ENCODE results near the gene PLPP7.
"Not testable (repeated sequence)": the region's sequence is repeated elsewhere in the genome, so short reads cannot be mapped to it uniquely, and the experiment has no call there.

The PLPP7 gene

GRCh38 chr9:131337131-131337848 lies 47.8 kb downstream of the PLPP7 start:
- no peak for DNase-seq

GRCh38 chr9:131339212-131339611 lies 49.7 kb downstream of the PLPP7 start:
- DNase-seq, result not testable (repeated sequence)

GRCh38 chr9:131344931-131345535 lies 55.5 kb downstream of the PLPP7 start:
- not testable (repeated sequence) for DNase-seq

- DNase-seq, result no peak
Measured at GRCh38 chr9:131346559-131346958, 57.0 kb downstream of the PLPP7 start.

GRCh38 chr9:131347376-131348020 lies 58.0 kb downstream of the PLPP7 start:
- DNase-seq, result no peak

GRCh38 chr9:131348631-131349521 lies 59.4 kb downstream of the PLPP7 start:
- no peak for DNase-seq

GRCh38 chr9:131349522-131349880 lies 60.0 kb downstream of the PLPP7 start:
- DNase-seq, result no peak

- peak; percentile 92 for DNase-seq
Measured at GRCh38 chr9:131349881-131350563, 60.5 kb downstream of the PLPP7 start.

GRCh38 chr9:131356479-131356878 lies 67.0 kb downstream of the PLPP7 start:
- not testable (repeated sequence) for DNase-seq

- DNase-seq, result peak; percentile 54
Measured at GRCh38 chr9:131358556-131358955, 69.0 kb downstream of the PLPP7 start.
